GM21717 (cell line): Measurements from ENCODE around the gene CCNY.

Source experiments
- ATAC-seq: cut with Tn5 transposase; IDR thresholded peaks from one replicate; pipeline ENCODE4 v1.9.1; 2021; ENCODE audit warnings: mild to moderate bottlenecking, moderate library complexity; ENCODE audit not compliant: unreplicated experiment

The CCNY gene

DNA sequence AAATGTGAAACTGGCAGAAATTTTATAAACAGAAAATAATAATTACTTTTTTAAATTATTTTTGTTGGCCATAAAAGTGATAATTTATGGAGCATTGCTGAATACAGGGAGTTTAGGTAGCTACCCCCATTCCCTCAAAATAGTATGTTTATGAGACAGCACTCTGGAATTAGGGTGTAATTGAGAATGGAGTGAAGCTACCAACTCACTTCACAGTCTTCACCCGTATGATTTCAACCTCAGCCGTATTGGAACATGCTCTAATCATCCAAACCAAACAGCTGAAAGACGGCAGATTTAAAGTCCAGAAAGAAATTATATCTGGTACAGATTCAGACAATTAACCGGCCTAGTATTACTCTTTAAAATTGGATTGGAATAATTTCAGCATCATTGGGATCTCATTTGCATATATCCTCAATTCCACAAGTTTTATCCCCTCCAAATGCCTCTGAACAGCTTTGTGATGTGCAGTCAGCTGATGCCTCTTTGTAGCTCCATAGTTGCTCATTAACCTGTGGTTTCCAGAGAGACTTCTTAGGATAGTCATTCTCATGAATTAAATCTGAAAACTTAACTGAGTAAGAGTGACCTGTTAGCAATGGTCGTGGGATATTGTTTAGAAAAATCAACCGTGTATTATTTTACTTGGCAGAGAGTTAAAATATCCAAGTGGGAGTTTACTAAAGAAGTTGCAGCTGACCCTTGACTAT is 209.7 kb downstream of the CCNY start:
- no peak for ATAC-seq

DNA sequence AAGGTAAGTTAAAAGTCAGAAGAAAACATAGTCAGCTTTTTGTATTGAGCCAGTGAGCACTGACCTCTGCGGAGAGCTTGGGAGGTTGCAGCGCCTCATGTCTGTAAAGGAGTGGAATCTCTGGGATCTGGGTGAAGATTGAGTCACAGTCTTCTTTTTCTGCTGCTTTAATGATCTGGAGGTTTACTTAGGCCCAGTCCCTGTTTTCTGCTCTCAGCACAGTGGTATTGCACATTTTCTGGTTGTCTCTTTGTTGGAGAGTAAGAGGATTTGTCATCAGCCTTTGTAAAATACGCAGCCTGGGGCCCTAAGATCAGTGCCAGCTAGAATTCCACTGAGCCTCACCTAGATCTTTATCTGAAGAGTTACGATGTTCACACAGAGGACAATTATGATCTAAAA is 210.5 kb downstream of the CCNY start:
- no peak for ATAC-seq

GRCh38 chr10:35552650-35553342 is 216.5 kb downstream of the CCNY start:
- ATAC-seq, result no peak

- ATAC-seq, result no peak
Observed at GRCh38 chr10:35554036-35554435, 217.7 kb downstream of the CCNY start.

- no peak for ATAC-seq
Observed at GRCh38 chr10:35554461-35555056, 218.2 kb downstream of the CCNY start.

GRCh38 chr10:35555962-35556930 is 219.9 kb downstream of the CCNY start:
- ATAC-seq, result no peak

DNA sequence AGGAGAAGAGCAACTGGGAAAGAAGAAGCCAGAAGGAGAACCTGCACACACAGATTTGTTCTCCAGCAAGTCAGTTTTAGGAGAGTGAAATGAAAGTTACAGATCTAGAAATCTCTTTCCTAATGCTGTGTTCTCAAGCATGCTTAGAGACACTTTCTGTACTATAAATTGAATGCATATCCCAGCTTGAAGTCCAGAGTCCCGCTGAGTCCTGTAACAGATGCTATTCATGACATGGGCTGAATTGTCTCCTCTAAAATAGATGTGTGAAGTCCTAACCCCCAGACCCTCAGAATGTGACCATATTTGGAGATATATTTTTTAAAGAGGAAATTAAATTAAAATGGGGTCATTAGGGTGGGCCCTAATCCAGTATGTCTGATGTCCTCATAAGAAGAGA is 222.0 kb downstream of the CCNY start:
- ATAC-seq, result no peak

- no peak for ATAC-seq
Observed at GRCh38 chr10:35559416-35559815, 223.1 kb downstream of the CCNY start.

DNA sequence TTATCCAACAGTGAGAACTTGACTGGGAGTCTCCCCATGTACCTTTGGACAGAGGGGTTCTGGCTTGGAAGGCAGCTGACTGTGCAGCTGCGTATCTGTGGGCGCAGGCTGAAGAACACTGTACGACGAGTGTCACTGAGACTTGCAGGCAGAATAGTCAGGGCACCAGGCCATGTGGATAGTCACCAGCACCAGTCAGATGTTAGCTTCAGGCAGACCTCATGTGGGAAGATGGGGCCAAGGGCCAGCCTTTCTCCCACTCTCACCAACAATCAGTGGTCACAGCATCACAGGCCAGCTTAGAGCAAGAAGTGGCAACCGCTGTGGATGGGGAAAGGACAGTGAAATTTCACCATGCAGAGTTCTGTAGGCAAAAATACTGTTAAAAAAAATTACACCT is 225.4 kb downstream of the CCNY start:
- ATAC-seq, result no peak

GRCh38 chr10:35562427-35562826 is 226.1 kb downstream of the CCNY start:
- no peak for ATAC-seq

GRCh38 chr10:35563261-35563891 is 227.1 kb downstream of the CCNY start:
- no peak for ATAC-seq

DNA sequence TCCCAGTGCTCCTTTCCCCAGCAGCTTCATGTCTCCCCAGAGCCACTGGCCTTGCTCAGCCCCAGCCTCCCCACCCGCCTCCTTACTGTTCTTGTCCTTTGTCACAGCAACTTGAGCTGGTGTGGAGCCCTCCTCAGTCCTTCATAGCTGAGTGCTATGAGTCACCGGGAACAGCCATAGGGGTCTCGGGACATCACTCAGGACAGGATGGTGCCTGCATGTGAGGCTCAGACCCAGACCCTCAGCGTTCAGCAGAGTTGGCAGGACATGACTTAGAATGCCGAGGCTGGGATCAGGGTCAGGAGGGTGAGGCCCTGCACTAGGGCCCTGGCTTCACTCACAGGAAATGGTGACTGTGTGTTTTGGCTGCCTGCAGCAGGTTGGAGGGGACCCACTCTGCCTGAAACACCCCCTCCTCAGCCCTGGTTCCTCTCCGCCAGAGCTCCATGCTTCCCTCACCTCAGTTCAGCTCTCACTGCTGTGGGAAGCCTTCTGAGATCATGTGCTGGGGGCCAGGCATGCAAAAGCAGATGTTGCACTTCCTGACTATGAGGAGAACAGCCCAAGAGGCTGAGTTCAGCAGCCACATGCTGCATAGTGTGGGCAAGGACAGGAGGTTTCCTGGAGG is 228.1 kb downstream of the CCNY start:
- ATAC-seq, result no peak

DNA sequence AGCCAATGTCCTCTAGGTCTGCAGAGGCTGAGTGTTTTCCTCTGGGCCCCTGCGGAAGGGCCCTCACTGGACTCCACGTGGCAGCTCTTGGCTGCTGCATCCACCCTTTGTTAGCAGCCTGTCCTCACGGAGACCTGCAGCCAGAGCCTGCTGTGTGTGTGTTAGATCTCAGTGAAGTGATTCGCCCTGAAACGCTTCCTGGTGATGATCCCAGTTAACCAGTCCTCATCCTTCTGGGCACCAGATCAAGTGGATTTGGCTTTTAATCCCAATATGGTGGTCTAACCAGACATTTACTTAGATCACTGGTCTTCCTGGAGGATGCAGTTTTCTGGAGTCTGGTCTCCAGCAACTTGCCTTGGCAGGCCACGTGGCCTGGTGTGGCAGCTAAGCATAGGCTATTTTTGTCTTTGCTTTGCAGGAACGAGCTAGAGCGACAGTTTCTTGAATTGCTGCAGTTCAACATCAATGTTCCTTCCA is 229.3 kb downstream of the CCNY start:
- no peak for ATAC-seq

DNA sequence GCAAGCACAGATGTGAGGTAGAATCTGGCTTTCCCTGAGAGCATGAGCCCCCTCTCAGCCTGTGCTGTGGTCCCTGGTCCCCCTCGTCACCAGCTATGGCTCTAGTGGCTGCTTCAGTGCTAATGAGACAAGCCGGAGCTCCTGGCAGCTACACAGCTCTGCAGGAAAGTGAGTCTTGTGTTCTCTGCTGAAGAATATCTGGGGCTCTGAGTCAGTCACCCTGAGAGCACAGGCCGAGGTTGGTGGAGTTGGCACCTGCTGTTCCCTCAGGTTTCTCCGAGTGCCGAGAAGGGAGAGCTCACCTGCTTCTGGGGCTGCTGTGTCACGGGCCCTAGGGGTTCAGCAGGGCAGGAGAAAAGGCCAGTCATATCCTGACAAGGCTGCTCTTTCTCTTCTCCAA is 231.6 kb downstream of the CCNY start:
- ATAC-seq, result no peak

DNA sequence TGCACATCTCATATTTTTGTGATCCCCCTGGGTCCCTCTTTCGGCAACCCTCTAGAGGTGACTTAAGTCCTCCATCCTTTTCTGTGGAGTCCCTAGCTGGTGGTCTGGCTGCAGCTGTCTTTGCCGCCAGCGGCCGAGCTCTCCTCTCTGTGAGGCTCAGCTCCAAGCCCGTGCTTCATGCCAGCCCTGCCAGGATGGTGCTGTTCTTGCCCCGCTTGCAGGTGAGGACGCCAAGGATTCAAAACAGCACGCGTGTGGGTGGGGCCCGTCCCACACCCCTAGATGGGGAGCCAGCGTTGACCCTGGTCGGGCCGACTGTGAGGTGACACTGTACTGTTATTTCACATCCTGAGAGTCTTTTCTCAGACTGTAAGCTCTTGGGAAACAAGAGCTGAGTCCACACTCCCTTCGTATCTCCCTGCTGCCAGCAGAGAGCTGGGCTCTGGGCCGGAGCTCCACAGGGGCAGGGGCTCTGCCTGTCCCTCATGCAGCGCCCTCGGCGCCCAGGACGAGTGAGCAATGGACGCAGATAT is 232.2 kb downstream of the CCNY start:
- no peak for ATAC-seq

DNA sequence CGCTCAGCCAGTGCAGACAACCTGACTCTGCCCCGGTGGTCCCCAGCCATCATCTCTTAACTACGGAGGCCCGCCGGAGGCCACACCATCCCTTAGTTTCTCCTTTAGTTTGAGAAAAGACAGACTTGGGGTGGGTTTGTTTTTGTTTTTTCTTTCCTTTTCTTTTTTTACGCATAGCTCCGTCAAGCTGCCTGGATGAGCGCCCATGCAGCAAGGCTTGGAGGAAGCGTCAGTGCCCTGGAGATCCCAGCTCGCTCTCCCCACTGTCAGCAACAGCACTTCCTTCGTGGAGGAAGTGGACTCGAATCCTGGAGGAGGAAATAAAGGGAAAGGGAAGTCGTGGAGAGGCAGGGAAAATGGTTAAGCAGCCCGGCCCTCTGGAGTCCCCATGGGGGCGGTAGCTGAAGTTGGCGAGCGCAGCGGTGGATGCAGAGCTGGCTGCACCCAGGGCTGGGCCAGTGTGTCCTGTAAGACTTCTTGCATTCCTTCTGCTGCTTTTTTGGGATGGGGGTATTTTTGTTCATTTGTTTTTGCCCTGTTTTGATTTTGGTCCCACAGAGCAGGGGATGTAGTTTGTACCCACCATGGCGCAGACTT is 232.9 kb downstream of the CCNY start:
- ATAC-seq, result no peak

DNA sequence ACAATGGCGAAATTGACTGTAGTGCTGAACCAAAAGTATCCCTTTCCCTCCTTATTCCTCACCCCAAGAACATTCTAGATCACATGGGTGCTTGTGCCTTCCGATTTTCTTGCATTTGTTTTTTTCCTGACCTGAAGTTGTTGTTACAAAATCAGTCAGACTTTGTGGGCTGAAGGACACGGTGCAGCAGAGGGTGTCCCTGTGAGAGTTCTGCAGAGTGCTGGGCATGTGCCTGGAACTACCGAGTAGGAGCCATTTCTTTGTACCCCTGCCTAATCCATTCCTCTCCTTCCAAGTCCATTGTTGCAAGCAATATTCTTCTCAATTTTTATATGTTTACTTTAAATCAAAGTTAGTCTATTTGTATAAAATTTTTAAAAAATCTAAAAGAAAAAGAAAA is 233.5 kb downstream of the CCNY start:
- no peak for ATAC-seq

- ATAC-seq, result no peak
Observed at GRCh38 chr10:35570397-35570796, 234.1 kb downstream of the CCNY start.

DNA sequence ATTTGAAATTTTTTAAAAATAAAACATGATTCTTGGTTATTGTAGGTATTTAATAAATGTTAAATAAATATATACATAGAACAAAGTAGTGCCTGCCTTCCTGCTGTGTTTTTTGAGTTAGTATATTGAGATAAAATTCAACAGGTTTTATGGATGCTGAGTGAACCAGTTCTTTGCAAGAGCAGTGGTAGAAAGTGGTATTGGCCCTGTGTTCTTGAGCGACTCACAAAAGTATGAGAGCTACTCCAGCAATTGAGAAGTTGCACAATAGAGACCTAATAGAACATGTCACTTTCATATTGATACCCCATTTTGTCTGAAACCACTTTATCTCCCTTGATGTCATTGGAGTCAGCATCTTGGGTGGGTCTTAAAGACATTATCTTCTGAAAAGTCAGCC is 236.3 kb downstream of the CCNY start:
- no peak for ATAC-seq
